ENCODE measurements around the gene IQSEC1.
A peak's percentile ranks its signal among the peaks of the same experiment; 100 is the strongest.
"Not testable (repeated sequence)": the region's sequence is repeated elsewhere in the genome, so short reads cannot be mapped to it uniquely, and the experiment has no call there.

Gene IQSEC1

DNA sequence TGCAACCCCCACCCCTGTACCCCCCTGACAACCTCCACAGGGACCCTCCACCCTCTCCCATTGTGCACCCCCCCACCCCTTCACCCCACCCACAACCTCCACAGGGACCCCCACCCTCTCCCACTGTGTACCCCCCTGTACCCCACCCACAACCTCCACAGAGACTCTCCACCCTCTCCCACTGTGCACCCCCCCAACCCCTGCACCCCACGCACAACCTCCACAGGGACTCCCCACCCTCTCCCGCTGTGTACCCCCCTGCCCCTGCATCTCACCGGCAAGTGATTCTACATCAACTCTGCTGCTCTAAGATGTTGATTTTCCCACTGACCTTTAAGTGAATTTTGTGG, 180.4 kb downstream of the IQSEC1 start:
- no peak for DNase-seq (ENCODE audit: low spot score)

DNA sequence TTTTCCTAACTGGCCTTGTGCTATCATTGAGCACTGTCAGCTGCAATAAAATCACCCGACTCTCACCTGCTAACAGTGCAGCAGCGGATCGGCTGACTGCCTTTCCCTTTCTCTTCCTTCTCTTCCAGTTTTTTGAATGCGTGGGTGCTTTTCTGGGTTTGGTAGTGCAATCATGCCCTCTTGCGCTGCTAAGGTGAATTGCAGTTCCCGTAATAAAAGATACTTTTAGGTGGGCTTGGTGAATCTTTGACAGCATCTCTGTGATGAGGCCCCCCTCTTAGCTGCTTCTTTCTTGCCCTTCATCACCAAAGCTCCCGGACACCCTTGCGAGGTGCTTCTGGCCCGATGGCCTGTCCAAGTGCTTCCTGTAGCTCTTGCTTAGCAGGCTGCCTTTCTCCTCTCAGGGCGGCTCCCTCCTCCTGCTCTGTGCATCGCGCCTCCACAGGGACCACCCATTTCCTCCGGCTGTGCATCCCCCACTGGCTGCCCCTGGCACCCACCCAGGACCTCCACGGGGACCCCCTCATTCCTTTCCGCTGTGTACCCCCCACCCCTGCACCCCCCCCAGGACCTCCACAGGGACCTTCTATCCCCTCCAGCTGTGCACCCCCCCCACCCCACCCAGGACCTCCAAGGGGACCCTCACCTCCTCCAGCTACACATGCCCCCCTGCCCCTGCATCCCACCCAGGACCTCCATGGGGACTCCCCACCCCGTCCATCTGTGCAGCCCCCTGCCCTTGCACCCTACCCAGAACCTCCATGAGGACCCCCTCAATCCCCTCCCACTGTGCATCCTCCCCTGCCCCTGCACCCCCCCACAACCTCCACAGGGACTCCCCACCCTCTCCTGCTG, 181.0 kb downstream of the IQSEC1 start:
- DNase-seq (ENCODE audit: low spot score): peak; percentile 76

GRCh38 chr3:12891391-12891984, 181.7 kb downstream of the IQSEC1 start:
- DNase-seq (ENCODE audit: low spot score): no peak

DNA sequence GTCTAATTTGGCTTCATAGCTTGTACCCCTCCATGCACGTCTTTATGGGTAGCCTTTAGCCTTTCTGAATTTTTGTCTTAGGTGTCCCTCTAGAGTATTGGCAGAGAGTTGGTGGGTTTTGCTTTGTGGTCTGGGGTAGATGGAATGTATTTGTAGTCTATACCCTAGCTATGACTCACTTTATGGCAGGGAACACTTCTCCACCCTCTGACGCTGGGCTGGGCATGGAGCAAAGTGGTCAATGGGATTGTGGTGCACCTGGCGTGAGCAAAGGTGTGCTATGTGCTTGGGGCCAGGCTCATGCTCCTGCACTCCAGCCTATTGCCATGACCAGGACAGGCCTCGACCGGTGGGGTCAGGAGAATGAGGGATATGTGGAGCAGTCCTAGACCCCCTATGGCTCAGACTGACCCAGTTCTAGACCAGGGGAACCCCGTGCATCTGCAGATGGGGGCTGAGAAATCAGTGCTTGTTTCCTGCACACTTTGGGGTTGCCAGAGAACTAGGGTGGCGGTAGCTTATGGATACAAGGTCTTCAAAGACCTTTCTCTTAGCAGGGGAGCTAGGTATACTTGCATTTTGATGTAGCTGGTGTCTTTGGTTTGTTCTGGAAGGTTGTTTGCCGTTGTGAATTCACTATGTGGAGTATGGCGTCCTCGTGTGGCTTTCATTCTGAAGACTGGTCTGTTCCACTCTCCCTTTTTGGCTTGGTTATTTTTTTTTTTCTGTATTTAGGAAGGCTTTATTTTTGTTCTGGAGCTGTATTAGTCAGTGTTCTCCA, 182.4 kb downstream of the IQSEC1 start:
- DNase-seq (ENCODE audit: low spot score): no peak

DNA sequence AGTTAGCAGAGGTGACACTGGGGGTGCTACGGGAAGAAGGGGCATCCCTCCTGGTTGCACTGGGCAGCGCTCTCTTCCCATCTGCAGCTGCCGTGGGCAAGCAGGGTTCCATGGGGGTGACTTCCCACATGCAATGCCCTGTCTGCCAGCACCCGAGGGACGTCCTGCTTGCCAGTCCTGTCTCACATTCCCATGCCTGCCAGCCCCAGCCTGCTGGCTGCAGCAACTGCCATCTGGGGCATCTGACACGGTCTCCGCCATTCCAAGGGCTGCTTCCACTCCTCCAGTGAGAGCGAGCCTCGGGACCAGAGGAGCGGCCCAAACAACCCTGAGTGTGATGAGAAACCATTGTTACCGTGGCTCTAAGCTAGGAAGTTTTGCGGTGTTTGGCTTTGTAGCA, 186.5 kb downstream of the IQSEC1 start:
- DNase-seq (ENCODE audit: low spot score): no peak

DNA sequence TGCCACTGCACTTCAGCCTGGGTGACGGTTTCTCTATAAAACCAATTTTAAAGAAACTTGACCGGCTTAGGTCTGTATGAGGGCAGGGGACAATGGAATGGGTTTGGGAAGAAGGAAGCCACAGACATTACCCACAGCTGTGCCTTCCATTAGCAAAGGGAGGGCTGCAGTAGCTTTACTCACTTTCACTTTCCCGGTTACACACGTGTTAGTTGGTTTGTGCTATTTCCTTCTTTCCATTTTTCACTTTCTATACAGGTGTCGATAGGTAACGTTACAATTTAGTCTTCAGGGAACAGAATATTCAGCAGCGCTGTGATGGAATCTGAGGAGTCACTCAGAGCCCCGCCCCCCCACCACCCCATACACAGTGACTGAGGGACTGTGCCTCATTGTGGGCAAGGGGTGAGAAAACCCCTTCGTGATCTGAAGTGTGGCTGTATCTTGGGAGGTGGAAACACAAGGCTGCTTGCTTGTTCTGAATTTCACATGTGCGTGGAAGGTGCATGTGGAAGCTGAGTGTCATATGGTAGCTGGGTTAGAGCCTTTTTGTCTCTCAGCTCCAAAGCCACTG, 187.0 kb downstream of the IQSEC1 start:
- DNase-seq (ENCODE audit: low spot score): no peak

DNA sequence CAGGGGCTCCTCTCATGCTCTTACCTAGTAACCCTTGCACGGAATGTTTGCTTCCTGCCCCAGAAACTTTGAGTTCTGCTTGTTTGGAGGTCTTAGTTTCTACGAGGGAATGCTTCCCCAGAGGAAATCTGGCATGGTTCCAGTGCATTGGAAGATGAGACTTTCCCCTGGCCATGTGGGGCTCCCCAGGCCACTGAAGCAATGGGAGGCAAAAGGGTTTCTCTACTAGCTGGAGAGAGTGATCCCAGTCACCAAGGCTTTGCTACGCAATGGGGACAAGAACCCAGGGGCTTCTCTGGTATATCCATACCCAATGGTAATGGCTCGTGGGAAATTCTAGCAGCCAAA, 187.7 kb downstream of the IQSEC1 start:
- DNase-seq (ENCODE audit: low spot score): no peak

- no peak for DNase-seq (ENCODE audit: low spot score)
Measured at GRCh38 chr3:12884790-12885582, 188.2 kb downstream of the IQSEC1 start.

DNA sequence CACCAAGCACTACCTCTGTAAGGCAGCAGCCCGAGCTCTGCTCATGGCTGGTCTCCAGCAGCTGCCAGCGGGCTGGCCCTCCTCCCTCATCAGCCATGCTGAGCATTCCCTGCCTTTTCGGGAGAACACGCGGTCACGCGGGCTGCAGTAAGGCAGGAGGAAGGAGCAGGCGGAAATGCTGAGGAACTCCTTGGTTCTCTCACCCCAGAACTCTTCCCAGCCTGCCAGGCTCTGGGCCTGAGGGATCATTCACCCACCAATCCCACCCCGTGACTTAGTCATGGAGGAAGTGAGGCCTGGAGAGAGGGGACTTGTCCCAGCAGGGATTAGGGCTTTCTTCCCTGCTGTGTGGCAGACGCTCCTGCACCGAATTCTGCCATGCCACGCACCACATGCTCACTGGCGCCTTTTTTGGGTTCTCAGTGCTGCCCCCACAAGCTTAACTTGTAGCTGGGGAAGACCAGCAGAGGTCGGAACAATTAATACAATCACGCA, 189.0 kb downstream of the IQSEC1 start:
- DNase-seq (ENCODE audit: low spot score): peak; percentile 63

DNA sequence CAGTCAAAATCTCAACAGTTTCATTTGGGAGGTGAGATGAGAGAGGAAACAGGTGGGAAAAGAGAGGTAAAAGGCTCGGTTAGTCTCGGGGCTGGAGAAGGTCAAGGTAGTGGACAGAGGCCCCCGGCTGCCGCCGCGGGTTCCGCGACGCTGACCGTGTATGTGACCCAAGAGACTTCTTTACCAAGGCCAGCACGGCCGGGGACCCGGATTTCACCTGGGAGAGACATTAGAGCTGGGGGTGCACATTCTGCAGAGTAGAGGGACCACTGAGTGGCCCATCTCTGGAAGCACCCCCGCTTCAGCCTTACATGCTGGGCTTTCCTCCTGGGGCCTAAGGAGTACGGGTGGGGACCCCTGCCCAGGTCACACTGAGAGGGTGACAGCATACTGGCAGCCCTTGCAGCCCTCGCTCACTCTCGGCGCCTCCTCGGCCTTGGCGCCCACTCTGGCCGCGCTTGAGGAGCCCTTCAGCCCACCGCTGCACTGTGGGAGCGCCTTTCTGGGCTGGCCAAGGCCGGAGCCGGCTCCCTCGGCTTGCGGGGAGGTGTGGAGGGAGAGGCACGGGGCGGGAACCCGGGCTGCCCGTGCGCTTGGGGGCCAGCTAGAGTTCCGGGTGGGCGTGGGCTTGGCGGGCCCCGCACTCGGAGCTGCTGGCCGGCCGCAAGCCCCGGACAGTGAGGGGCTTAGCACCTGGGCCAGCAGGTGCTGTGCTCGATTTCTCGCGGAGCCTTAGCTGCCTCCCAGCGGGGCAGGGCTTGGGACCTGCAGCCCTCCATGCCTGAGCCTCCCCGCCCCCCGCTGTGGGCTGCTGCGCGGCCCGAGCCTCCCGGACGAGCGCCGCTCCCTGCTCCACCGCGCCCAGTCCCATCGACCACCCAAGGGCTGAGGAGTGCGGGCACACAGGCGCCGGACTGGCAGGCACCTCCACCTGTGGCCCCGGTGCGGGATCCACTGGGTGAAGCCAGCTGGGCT, 190.6 kb downstream of the IQSEC1 start:
- no peak for DNase-seq (ENCODE audit: low spot score)

- not testable (repeated sequence) for DNase-seq (ENCODE audit: low spot score)
Measured at GRCh38 chr3:12881858-12882257, 191.4 kb downstream of the IQSEC1 start.

GRCh38 chr3:12879191-12879815, 193.9 kb downstream of the IQSEC1 start:
- no peak for DNase-seq (ENCODE audit: low spot score)

GRCh38 chr3:12878758-12879157, 194.5 kb downstream of the IQSEC1 start:
- DNase-seq (ENCODE audit: low spot score): not testable (repeated sequence)

- no peak for DNase-seq (ENCODE audit: low spot score)
Measured at GRCh38 chr3:12878141-12878574, 195.1 kb downstream of the IQSEC1 start.

DNA sequence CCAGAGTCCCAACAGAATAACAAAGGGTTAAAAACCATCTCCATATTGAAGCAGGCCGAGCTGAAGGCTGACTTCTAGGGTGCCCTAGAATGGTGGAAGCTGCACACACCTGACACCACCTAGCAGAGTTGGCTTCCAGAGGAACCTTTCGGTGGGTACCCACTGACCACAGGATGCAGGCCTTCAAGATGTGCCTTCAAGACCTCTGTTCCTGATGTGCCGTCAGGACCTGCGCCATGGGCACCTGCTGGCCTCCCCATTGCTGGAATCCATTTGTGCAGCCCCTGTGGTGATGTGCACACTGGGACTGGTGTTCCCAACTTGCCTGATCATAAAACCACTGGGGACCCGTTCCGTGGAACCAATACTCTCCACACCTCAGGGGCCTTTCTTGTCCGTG, 196.2 kb downstream of the IQSEC1 start:
- DNase-seq (ENCODE audit: low spot score): no peak

DNA sequence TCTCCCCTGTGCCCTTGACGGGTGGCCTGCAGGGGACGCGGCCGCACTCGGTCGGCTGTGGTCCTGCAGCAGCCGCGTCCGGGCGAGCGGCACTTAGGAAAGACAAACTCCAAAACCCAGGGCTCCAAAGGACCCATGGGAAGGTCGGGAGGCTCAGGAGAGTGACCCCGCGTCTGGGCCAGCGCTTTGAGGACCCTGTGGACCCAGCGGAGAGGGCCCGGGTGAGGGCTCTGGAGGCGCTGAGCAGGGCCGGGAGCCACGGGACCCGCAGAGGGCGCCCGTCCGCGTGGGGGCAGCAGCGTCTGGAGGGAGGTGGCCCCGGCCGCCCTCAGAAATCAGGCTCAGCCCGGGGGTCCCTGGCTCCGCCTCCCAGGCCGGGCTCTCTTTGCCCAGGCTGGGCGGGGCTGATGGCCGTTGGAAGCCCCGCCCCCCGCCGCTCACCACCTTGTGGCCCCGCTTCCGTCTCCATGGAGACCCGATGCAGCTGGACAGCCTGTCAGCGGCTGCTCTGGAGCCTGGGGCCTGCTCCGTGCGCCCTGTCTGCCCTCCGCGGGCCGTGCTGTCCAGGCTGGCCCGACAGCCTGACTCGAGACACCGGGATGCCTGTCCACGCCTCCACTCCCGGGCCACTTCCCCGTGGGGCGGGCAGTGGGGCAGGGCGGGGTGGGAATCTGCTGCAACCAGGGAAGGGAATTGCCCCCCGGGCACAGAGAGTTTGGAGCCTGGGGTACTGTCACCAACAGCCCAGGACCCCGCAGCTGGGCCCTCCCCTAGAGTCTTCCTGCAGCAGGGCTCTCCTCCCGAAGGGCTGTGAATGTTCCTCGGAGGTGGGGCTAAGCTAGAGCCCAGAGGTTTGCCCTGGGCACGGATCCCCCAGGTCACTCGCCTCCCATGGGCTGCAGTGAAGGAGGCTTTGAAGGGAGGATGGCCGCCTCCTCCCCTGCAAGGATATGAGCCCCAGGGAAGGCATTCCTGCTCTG, 197.1 kb downstream of the IQSEC1 start:
- peak; percentile 70 for DNase-seq (ENCODE audit: low spot score)

GRCh38 chr3:12871404-12871983, 201.7 kb downstream of the IQSEC1 start:
- no peak for DNase-seq (ENCODE audit: low spot score)

GRCh38 chr3:12870942-12871341, 202.3 kb downstream of the IQSEC1 start:
- DNase-seq (ENCODE audit: low spot score): peak; percentile 74

Data from AG08396 (cell line).